Astrocyte of the cerebellum (primary cell): ENCODE results near the gene PPP2R5C.

Experiments used
- DNase-seq: peaks from one replicate; pipeline ENCODE4 v3.0.0-alpha.2; 2011; ENCODE audit warnings: low read depth
- H3K4me3 ChIP-seq: 2 replicates; pipeline ENCODE4 v1.5.1; 2011; ENCODE audit warnings: mild to moderate bottlenecking, low read depth, low read length, moderate library complexity
- CTCF ChIP-seq: IDR thresholded peaks from 2 replicates; pipeline ENCODE4 v1.5.1; 2012; ENCODE audit warnings: low read length, low read depth, moderate library complexity, mild to moderate bottlenecking; ENCODE audit errors: missing control alignments
- in situ Hi-C: cut with HindIII; loops from 2 replicates; pipeline ENCODE4 v1.10.0; 2017; ENCODE audit warnings: low sequenced_read_pairs

The PPP2R5C gene

GRCh38 chr14:101808894-101809670, 47.6 kb downstream of the PPP2R5C start:
- no peak for DNase-seq
- in situ Hi-C loops: no loop called here
- TF ChIP-seq CTCF: no peak
- H3K4me3 ChIP-seq: peak overlapping the region; percentile 70

GRCh38 chr14:101809671-101810514, 48.4 kb downstream of the PPP2R5C start:
- in situ Hi-C loops: loop anchor here (5.0 kb wide), 1 partner anchor 47 kb away; no protein-coding TSS in a partner anchor
- DNase-seq: peak; percentile 90
- H3K4me3 ChIP-seq: peak overlapping the region; percentile 70
- no peak for TF ChIP-seq CTCF

GRCh38 chr14:101810897-101811621, 49.5 kb downstream of the PPP2R5C start:
- no peak for DNase-seq
- peak overlapping the region; percentile 70 for H3K4me3 ChIP-seq
- in situ Hi-C loops: loop anchor here (5.0 kb wide), 1 partner anchor 46 kb away; no protein-coding TSS in a partner anchor
- no peak for TF ChIP-seq CTCF

- in situ Hi-C loops: loop anchor here (5.0 kb wide), 1 partner anchor 45 kb away; no protein-coding TSS in a partner anchor
- DNase-seq: no peak
- no peak for TF ChIP-seq CTCF
- no peak overlapping the region for H3K4me3 ChIP-seq
Measured at GRCh38 chr14:101812071-101812470, 50.6 kb downstream of the PPP2R5C start.

- no peak for TF ChIP-seq CTCF
- no peak for DNase-seq
- in situ Hi-C loops: loop anchor here (5.0 kb wide), 1 partner anchor 44 kb away; no protein-coding TSS in a partner anchor
- no peak overlapping the region for H3K4me3 ChIP-seq
Measured at GRCh38 chr14:101813171-101813759, 51.8 kb downstream of the PPP2R5C start.
